Colon (tissue), 2 donors: ENCODE measurements around the gene RGS7.

Experiments
- FAIRE-seq: peaks from 2 replicates; lab custom pipeline; 2012; peaks lifted over from hg19 to GRCh38; lab: Jason Lieb, UNC
- donor health status: control.
- donor health status: control.

RGS7 gene

DNA sequence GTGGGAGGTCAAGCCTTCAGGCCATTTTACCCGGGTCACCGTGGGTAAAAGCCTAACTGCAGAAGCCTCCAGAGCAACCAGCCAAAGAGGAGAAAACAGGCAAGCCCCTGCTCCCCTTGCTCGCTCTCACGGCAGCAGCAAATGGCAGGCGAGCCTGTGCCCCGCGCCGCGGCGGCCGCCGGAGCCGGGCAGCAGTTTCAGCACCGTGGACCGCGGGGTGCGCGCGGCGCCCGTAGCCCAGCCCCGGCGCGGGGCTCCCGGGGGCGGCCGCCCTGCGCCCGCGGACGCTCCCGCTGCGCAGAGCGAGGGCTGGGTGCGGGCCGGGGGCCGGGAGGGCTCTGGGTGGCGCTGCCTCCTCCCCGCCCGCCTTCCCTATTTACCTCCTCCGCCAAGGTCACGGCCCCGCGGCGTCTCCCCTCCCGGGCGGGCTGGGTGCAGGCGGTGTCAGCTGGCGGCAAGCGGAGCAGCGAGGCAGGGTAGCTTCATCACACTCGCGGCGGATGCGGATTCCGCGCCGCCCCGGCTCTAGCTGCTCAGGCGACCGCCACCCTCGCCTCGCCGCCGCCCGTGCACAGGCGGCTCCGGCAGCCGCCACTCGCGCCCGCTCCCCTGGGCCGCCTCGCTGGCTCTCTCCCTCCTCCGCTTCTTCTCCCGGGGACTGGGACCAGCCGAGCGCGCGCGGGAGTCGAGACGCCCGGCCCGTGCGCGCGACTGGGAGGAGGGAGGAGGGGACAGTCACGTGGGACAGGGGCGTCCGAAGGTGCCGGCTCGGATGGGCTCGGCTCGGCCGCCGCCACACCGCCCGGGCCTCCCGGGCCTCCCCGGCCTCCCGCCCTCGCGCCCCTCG lies at the start of gene RGS7:
TSS of gene RGS7 (minus strand) at position 687 of the 847 bp plus-strand sequence.
- no peak for FAIRE-seq

DNA sequence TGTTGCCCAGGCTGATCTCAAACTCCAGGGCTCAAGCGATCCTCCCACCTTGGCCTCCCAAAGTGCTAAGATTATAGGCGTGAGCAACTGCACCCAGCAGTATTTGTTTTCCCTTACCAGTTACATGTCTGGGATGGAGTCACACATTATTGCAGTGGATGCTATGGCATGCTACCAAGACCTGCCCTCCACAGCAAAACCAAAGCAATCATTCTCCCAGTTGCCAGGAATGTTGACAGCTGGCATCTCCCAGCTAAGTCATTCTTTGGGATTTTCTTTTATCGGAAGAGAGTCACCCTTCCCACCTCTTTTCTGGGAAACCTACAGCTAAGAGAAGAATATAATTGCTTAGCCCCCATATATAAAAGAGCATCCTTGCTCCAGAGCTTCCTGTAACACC lies 49.4 kb upstream of the RGS7 start:
- FAIRE-seq = no peak

DNA sequence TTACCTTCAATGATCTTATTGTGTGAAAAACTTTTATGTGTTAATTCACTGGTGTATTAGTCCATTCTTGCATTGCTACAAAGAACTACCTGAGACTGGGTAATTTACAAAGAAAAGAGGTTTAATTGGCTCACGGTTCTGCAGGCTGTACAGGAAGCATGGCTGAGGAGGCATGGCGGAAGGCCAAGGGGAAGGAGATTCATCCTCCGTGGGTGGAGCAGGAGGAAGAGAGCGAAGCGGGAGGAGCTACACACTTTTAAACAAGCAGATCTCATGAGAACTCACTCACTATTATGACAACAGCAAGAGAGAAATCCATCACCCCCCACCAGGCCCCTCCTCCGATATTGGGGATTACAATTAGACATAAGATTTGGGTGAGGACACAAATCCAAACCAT lies 44.2 kb upstream of the RGS7 start:
- no peak for FAIRE-seq

DNA sequence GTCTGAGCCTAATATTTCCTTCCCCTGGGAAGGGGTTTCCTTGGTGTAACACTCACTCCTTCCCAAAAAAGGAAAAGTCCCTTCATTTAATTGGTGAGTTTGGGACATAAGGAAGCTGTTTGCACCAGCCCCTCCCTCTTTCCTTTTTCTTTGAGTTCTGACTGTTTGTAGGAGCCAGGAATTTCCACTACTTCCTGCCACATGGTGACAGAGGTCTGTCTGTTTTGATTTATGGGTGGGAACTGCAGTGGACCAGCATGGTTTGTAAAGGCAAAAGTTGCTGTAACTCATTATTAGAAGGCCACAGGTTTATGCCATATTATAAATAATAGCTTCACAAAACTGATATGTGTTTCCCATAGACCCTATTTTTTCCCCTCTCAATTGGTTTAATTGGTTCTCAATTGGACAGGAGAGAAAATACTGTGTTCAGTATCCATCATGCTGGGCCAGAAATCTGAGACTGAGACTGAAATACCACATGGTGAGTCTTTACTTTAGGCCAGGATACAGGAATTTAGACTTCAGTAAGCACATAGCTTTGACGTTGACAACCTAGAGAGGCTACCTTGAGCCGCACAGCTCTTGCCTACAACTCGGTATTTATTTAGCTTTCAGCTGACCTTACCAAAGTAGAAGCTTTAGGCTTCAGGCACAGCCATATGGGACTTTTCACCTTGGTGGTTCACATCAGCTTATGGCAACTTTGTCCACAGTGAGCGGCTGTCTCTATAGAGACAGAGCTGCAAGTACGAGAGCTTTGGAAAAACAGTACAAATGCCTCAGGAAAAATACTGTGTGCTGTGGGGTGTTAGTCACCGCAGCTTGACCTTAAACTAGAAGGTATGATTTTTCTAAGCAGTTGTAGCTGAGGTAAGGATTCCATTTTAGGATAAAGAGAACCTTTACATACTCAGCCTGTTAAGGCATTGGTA lies 40.0 kb upstream of the RGS7 start:
- FAIRE-seq = no peak

DNA sequence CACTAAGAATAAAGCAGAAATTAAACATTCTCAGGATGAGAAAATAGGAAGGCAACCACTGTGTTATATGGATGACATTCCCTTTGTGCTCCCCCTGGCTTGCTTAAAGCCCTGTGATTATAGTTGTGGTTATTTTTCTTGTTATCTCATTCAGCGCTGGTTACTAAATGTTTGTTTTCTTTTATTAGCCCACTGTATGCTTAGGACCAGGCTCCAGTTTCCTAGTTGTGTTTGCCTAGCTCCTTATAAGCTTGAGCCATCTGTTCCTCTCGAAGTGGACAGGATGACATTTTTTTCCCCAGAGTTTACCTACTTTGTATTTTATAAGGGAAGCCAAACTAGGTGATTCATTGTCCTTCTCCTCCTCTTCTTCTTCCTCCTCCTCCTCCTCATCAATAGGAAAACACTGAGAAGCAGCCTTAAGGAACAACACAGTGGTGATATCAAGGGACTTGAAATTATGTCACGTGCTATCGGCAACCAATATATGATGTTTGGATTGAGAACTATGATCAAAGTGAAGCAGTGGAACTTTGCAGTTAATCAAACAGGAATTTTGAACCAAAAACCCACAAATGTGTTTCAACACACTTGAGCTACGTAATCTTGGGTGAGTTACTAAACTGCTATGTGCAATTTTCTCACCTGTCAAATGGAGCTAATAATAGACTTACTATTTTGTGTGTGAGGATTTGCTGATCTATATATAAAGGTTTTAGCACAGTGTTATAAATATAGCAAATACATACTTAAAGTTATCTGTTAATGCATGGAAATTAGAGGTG lies 35.1 kb upstream of the RGS7 start:
- FAIRE-seq = no peak

DNA sequence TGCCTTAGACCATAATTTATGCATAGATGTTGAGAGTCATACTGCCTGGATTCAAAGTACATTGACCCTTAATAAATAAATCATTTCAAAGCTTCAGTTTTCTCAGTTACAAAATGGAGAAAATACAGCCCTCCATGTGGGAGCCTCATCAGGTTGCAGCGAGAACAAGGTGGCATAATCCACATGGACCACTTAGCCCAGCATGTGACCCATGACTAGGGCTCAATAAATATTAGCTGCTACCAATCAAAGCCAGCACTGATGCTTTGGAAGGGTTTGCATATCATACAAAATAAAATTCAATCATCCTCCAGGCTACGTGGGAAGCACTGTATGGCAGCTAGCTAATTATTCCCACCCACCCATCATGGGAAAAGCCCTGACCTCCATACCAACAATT lies 33.5 kb upstream of the RGS7 start:
- no peak for FAIRE-seq

DNA sequence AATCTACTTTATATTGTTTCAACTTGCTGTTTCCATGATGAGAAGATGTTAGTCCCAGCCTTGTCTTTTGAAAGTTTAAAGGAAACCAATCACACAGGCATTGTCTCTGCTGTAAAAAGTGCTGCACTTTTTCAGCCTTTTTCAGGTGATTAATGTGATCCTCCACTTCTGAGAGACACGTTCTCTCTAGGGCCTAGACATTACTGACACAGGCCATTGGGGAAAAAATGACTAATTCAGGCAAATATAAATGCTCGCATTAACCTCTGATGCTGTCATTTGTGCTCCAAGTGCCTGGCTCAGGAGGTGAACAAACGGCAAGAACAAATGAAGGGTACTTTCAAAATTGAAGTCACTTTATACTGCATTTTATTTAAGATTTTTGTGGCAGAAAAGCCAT lies 32.4 kb upstream of the RGS7 start:
- FAIRE-seq = no peak

DNA sequence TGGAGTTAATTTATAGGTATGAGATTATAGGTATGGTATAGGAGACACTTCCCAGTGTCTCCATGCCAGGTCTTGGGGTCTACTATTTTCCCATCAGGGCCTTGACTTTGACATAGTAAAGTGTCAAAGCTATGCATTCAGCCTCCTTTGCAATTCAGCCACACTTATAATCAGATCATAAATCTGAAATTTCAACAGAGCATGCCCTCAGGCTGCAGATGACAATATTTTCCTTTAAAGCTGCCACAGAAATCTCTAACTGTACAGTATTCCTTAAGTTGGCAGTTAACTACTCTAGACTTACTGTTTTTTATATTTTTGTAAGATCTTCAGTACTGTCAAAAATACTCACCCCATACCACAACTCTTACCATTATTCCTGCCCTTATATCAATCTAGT lies 30.2 kb upstream of the RGS7 start:
- FAIRE-seq = no peak

DNA sequence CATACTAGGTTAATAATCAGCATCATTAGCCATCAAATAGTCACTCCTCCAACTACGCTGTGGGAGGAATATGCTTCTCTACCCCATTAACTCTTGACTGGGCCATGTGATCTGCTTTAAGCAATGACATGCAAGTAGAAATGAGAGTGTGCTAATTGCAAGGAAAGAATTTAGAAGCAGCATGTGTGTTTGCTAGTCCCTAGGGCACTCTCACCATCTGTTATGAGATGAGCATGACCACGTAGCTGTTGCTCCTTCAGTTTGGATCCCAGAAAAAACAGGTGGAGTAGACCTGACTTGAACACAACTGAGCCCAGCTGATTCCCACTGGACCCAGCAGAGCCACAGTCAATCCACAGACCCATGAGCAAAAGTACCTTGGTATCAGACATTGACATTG lies 19.7 kb upstream of the RGS7 start:
- no peak for FAIRE-seq

DNA sequence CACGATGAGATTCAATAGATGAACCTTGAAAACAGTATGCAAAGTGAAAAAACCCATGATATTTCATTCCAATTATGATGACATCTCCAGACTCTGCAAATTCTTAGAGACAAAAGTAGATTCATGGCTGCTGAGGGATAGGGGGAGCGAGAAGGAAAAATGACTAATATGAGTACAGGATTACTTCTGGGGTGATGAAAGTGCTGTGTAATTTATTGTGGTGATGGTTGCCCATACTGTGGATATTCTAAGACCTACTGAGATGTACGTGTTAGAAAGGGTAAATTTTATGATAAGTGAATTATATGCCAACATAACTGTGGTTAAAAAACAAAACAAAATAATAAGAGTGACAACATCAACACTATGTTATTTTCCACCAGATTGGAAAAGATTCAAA lies 18.9 kb upstream of the RGS7 start:
- FAIRE-seq = no peak

DNA sequence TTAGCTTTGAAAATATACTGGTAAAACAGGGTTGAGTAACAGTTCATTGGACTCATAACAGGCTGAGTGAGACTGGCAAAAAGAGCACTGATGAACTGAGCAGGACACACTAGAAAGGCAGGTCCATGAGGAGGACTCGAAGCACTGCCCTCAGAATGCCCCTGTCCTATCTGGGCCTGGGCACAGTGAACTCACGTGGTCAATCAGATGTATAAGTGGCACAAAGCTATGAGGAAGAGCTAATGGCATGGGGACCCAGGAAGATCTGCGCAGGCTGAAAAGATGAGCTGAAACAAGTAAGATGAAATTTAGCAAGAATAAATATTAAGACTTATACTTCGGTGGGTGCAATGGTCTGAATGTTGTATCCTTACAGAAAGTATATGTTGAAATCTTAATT lies 9.2 kb upstream of the RGS7 start:
- FAIRE-seq = no peak

DNA sequence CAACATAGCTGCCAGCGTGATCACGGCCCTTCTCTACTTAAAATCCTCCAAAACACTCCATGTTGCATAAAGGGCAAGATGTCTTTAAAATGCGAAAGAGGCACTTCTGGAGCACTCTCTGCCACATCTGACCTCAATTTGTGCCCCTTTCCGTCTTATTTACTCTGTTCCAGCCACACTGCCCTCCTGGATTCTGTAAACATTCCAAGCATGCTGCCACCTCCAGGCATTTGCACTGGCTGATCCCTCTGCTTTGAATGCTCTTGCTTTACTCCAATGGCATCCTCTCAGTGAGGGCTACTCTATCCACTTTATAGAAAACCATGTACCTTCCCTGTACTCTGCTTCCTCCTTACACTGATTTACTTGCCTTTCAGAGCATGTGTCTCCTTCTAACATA lies 5.3 kb upstream of the RGS7 start:
- FAIRE-seq = no peak

DNA sequence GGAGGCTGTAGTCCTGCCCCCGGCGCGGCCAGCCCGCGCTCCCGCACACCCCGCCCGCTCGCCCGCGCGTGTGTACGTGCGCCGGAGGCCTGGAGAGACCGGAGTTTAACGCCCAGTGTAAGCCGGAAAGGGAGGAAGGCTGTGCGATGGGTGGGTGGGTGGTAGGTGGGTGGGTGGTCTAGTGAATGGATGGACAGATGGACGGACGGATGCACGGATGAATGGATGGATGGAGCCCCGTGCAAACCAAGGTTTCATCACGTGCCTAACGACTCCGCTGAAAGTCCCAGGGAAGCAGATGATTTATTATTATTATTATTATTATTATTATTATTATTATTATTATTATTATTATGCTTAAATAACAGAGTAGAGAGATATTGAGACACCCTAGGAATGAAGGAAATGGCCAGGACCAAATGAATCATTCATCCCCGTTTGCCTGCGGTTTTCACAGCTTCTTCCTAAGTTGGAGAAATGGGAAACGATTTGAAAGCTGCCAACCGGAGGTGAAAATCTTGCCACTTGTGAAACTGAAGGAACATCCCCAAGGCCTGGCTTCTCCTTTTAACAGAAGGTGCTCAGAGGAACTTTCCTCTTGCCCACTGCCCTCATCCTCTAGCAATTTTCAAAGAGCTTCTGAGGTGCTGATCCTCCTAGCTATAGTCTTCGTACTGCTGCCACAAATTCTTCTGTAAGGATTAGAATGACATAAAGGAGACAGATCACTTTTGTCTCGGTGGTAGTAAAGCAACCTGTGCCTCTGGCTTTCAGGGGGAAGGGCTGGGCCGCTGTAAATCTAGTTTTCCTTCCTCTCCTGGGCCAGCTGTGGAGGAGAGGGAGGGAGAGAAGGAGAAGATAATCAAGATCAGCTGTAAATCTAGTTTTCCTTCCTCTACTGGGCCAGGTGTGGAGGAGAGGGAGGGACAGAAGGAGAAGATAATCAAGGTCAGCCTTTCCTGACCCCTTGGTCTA lies 648 bp upstream of the RGS7 start:
- FAIRE-seq = no peak

DNA sequence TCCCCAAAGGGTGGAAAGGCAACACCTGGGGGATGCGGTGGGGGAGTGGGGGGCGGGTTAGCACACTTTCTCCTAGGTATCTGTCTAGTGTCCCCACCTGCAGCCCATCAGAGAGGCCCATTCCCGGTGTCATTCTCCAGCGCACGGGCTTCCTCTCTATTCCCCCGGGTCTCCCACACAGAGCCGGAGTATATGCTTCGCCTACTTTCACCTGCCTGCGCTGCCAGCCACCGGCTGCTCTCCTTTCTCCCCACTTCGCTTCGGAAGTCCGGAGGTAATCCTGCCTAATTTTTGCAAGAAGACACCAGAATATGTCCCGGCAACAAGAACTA lies 852 bp downstream of the RGS7 start:
- no peak for FAIRE-seq

DNA sequence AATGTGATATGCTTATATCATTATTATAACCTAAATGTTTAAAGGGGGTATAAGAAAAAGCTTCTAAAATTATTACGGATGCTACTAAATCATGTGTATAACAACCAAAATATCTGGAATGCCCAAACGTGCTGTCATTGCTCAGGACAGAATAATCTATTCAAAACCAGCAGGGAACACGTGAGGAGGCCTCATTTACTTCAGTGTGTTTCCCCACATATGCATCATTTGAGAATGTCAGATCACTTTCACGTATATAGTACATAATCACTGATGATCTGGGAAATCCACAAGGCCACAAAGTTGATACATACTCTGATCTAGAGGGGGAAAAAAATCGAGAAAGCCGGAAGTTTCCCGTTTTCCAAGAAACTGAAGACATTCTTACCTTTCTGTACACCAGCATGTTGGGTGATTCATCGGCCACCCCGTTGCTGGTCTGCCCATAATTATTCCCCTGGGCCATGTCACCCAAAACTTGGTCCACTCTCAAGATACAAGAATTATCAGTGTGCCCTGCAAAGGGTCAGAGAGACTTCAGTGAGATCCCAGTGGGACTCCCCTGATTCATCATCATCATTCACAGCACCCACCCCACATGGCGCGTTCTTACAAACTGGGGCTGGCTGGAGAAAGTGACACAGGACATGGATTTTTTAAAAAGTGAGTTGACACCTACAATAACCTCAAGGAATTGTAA lies 1.5 kb downstream of the RGS7 start:
- FAIRE-seq = no peak

DNA sequence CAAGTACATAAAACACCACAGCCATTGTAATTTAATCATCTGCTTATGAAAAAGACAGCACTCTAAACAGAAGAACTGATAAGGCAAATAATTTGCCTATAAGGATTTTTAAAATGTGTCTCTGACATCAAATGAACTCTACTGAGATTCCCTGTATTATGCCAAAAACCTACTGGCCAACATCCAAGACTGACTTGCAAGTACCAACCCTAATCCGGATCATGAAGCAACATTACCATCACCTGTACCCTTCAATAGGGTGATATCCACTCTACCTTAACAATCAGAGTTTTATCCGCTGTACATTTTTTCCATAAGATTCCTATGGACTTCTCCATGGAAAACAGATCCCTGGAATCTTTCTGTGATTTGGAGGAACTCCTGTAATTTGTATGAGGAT lies 4.6 kb downstream of the RGS7 start:
- no peak for FAIRE-seq

DNA sequence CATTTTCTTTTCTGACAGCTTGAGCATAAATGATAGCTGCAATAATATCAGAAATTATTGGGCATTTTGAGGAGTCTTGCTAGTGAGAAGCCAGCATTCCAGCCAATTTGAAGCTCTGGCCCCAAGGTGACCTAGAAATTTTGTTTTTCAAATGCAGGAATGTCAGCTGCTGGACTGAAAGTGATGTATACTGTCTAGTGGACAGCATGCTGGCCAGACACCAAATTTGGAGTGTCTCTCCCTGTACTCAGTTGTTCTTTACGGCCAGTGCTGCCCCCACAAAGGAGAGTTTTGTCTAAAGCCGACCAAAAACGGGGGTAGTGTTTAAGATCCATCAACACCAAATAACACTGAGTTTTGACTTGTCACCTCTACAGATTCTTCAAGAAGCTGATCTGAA lies 5.2 kb downstream of the RGS7 start:
- no peak for FAIRE-seq

DNA sequence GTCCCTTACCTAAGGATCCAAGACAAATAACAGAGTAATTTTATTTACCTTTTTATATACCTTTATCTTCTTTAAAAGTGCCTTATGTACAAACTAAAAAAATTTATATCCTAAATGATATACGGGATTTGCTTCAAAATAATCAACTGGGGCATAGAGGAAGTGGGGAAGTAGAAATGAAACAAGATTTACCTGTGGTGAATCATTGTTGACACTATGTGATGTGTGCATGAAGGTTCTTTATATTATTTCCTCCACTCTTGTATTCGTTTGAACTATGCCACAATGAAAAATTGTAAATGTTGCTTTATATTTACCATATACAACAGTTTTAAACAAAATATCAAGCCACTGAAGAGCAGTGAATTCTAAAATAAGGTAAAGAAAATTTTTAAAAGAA lies 13.0 kb downstream of the RGS7 start:
- no peak for FAIRE-seq

DNA sequence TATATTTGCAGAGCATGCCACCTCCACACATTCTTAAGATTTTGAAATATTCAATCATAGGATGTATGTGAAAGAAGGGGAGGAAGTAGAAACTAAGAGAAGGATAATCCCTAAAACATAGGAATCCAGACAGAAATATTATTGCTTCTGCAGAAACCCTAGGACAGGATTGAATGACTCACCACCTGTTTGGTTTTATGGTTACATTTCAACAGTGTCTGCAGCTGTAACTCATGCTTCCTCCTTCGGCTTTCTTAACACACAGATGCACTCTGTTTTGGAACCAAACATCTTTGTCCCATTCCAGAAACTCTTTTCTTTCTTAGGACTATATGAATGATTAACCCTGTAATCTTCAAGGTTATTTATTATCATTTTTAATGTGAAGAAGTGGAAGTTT lies 20.7 kb downstream of the RGS7 start:
- no peak for FAIRE-seq

DNA sequence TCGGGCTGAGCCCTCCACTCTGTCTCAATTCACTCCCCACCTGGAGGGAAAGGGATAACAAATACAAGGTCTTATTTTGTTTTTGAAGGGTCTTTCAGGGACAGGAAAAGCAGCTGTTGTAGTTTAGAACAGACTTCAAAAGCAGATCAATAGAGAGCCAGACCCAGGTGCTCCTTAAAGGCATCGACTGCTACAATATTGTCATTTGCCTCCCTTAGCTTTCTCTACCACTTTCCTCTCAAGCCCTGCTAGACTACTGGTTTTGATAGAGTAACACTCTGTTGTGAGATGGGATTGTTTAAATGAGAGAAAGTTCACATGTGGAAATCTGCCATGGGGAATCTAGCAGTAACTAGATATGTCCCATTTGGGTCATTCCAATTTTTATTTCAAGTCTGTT lies 24.0 kb downstream of the RGS7 start:
- FAIRE-seq = no peak

DNA sequence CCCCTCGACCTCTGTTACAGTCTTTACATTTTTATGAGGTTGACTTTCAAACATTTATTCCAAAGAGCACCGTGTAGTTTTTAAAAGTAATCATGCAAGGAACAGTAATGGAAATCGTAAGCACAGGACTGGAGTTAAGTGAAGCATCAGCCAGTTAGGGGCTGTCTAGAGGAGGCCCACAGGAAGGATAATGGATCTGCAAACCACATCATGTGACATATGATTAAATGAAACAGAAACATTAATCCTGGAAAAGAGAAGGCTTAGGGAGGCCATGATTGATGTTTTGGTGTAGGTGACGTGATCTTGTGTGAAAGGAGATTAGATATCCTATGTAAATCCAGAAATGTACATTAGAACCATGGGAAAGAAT lies 25.0 kb downstream of the RGS7 start:
- no peak for FAIRE-seq
